GM12892 (cell line): ENCODE data around the gene CNPPD1.

Experiments
- POLR2A ChIP-seq: IDR thresholded peaks from 2 replicates; pipeline ENCODE4 v1.6.1; 2011; ENCODE audit warnings: low read depth, low read length, control low read depth
- POLR2AphosphoS5 ChIP-seq: IDR thresholded peaks from 2 replicates; pipeline ENCODE4 v1.6.1; 2011; ENCODE audit warnings: low read depth, low read length, control low read depth

GRCh38 chr2:219129589-219129988 is 47.1 kb downstream of the CNPPD1 start:
- no peak for TF ChIP-seq POLR2AphosphoS5
- TF ChIP-seq POLR2A, result no peak
